ENCODE measurements around the gene CD164.
A peak's percentile ranks its signal among the peaks of the same experiment; 100 is the strongest.

CD164 gene

DNA sequence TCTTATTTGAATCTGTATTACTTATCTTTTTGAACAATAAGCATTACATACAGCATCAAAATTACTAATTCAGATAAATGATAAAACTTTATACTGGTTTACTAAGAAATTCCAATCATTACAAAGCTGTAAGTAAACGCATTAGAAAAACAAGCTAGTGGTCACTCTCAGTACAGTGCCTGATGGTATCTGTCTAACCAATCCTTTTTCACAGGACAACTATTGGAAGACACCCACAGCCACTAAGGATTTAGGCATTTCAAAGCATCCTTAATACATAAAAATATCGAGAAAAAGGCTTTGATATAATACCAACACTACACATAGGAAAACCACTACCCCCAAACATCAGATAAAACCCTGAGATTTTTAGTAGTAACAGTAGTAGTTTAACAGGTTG, 2.6 kb downstream of the CD164 start:
- no peak for DNase-seq (ENCODE audit: low read depth)

GRCh38 chr6:109377717-109378116, 4.5 kb downstream of the CD164 start:
- H3K4me3 ChIP-seq (ENCODE audit: low read length): no peak overlapping the region
- TF ChIP-seq CTCF (IDR thresholded peaks at IDR 0.05; ENCODE audit: insufficient read depth, low read depth, low read length, missing control alignments): no peak
- no peak for DNase-seq (ENCODE audit: low read depth)

More for the DNA sequence above, 2.6 kb downstream of the CD164 start:
- TF ChIP-seq CTCF (IDR thresholded peaks at IDR 0.05; ENCODE audit: insufficient read depth, low read depth, low read length, missing control alignments): no peak
- H3K4me3 ChIP-seq (ENCODE audit: low read length): peak overlapping the region; percentile 63

- H3K4me3 ChIP-seq (ENCODE audit: low read length): no peak overlapping the region
- no peak for TF ChIP-seq CTCF (IDR thresholded peaks at IDR 0.05; ENCODE audit: insufficient read depth, low read depth, low read length, missing control alignments)
- DNase-seq (ENCODE audit: low read depth): no peak
Observed at GRCh38 chr6:109374326-109374892, 7.9 kb downstream of the CD164 start.

- no peak for DNase-seq (ENCODE audit: low read depth)
- no peak for TF ChIP-seq CTCF (IDR thresholded peaks at IDR 0.05; ENCODE audit: insufficient read depth, low read depth, low read length, missing control alignments)
- no peak overlapping the region for H3K4me3 ChIP-seq (ENCODE audit: low read length)
Observed at GRCh38 chr6:109373762-109374161, 8.5 kb downstream of the CD164 start.

DNA sequence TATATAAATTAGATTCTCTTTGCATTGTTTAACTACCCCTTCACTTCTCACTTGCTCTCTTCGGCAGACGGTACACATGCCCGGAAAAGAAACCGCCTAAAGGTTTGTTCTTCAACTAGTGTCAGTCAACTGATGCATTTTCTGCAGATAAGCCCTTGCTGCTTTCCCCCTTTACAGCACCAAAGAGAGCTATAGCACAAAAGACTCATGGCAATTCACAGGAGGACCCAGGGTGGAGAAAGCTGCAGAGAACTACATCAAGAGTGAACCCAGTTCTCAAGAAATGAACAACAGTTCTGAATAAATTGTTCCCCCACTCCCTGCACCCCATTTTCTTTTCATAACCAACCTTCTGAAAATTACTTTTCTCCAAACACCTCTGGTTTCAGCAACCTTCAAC, 8.9 kb downstream of the CD164 start:
- no peak for DNase-seq (ENCODE audit: low read depth)
- TF ChIP-seq CTCF (IDR thresholded peaks at IDR 0.05; ENCODE audit: insufficient read depth, low read depth, low read length, missing control alignments): no peak
- H3K4me3 ChIP-seq (ENCODE audit: low read length): no peak overlapping the region

GRCh38 chr6:109372130-109372529, 10.1 kb downstream of the CD164 start:
- TF ChIP-seq CTCF (IDR thresholded peaks at IDR 0.05; ENCODE audit: insufficient read depth, low read depth, low read length, missing control alignments): no peak
- no peak for DNase-seq (ENCODE audit: low read depth)
- H3K4me3 ChIP-seq (ENCODE audit: low read length): no peak overlapping the region

GRCh38 chr6:109370792-109371191, 11.5 kb downstream of the CD164 start:
- no peak overlapping the region for H3K4me3 ChIP-seq (ENCODE audit: low read length)
- no peak for DNase-seq (ENCODE audit: low read depth)
- TF ChIP-seq CTCF (IDR thresholded peaks at IDR 0.05; ENCODE audit: insufficient read depth, low read depth, low read length, missing control alignments): no peak

All from epithelial cell of esophagus (primary cell).